Endothelial cell of umbilical vein (primary cell): ENCODE results near the gene UBE2D3. TPM values are rescaled to one million over a fixed set of nuclear protein-coding genes. Genes with fewer than 3 reads are reported as not detected.

Source experiments
- BruUV-seq: library from RNA; stranded (reverse); fragments of 400-500 nt; replicated peaks from 2 replicates; lab custom pipeline; 2021; lab: Mats Ljungman, UMichigan
- CTCF ChIA-PET: fragments of 300-600, 350-600 bp; sonication (Branson Sonifier 250); formaldehyde crosslinking; loops from one replicate; lab custom pipeline; 2021; ENCODE audit warnings: antibody characterized with exemption, inconsistent platforms; lab: Charles Lee
- POLR2A ChIA-PET: fragments of 300-600, 350-600 bp; sonication (Branson Sonifier 250); formaldehyde crosslinking; loops from one replicate; lab custom pipeline; 2021; ENCODE audit warnings: antibody characterized with exemption, inconsistent platforms; lab: Charles Lee
- DNase-seq: peaks from one replicate; pipeline ENCODE4 v3.0.0-alpha.2; 2011; ENCODE audit warnings: low read depth, low spot score
- FAIRE-seq: peaks from 2 replicates; lab custom pipeline; 2011; peaks lifted over from hg19 to GRCh38; lab: Jason Lieb, UNC
- H2AFZ ChIP-seq: 2 replicates; pipeline ENCODE4 v1.6.0; 2012; ENCODE audit warnings: low read depth, low read length, control low read depth, inconsistent platforms
- H3K27ac ChIP-seq: 2 replicates; pipeline ENCODE4 v1.5.1; 2011; ENCODE audit warnings: low read depth, mild to moderate bottlenecking, control low read depth, low read length, moderate library complexity; ENCODE audit not compliant: insufficient read depth
- H3K27me3 ChIP-seq, 2 experiments: 2 replicates each; pipeline versions ENCODE4 v1.6.0 to v1.6.1; 2011; ENCODE audit warnings: low read length in 2 of 2, mixed read lengths in 1 of 2; ENCODE audit not compliant: control insufficient read depth in 2 of 2, insufficient read depth in 2 of 2
- H3K36me3 ChIP-seq, 2 experiments: 2 replicates in 1 of 2; 3 replicates in 1 of 2; pipeline ENCODE4 v1.5.1; 2011; ENCODE audit warnings: low read length in 2 of 2, mild to moderate bottlenecking in 1 of 2, moderate library complexity in 1 of 2; ENCODE audit not compliant: control insufficient read depth in 2 of 2, insufficient read depth in 2 of 2; ENCODE audit errors: extremely low read depth in 1 of 2
- H3K4me1 ChIP-seq: 3 replicates; pipeline ENCODE4 v1.5.1; 2011; ENCODE audit warnings: mild to moderate bottlenecking, low read length; ENCODE audit not compliant: control insufficient read depth, insufficient read depth; ENCODE audit errors: extremely low read depth
- H3K4me2 ChIP-seq: 2 replicates; pipeline ENCODE4 v1.6.1; 2011; ENCODE audit warnings: low read length, control low read depth, mixed read lengths; ENCODE audit not compliant: insufficient read depth
- H3K4me3 ChIP-seq, 3 experiments: fragments of 200-600 bp in 1 of 3; sonication (generic), shearing (Covaris generic) in 1 of 3; replicated peaks in 1 of 3; 2 replicates each; pipeline ENCODE4 v1.5.1; 2011 to 2016; ENCODE audit warnings: control low read depth in 3 of 3, low read length in 3 of 3, mild to moderate bottlenecking in 2 of 3, inconsistent platforms in 1 of 3, low read depth in 1 of 3, moderate library complexity in 1 of 3; ENCODE audit not compliant: insufficient read depth in 1 of 3
- H3K79me2 ChIP-seq: 2 replicates; pipeline ENCODE4 v1.6.0; 2012; ENCODE audit warnings: low read length, inconsistent platforms; ENCODE audit not compliant: control insufficient read depth, insufficient read depth
- H3K9ac ChIP-seq: replicated peaks from 2 replicates; pipeline ENCODE3; 2011; ENCODE audit warnings: low read length, control low read depth; ENCODE audit not compliant: insufficient read depth; ENCODE audit errors: extremely low read depth
- H3K9me1 ChIP-seq: replicated peaks from 3 replicates; pipeline ENCODE4 v1.6.0; 2011; ENCODE audit warnings: mild to moderate bottlenecking, low read length; ENCODE audit not compliant: control insufficient read depth, insufficient read depth; ENCODE audit errors: extremely low read depth
- H3K9me3 ChIP-seq: replicated peaks from 2 replicates; pipeline ENCODE4 v1.5.1; 2012; ENCODE audit warnings: low read length, inconsistent platforms; ENCODE audit not compliant: control insufficient read depth, insufficient read depth
- H4K20me1 ChIP-seq: replicated peaks from 2 replicates; pipeline ENCODE3; 2011; ENCODE audit warnings: mild to moderate bottlenecking, low read length; ENCODE audit not compliant: control insufficient read depth, insufficient read depth; ENCODE audit errors: extremely low read depth
- CTCF ChIP-seq, 2 donors: IDR thresholded peaks; 1 replicate in 1 of 2; 2 replicates in 1 of 2; pipeline ENCODE4 v1.5.1; 2011; ENCODE audit warnings: low read length in 2 of 2, mild to moderate bottlenecking in 2 of 2, moderate library complexity in 2 of 2, control low read depth in 1 of 2, inconsistent platforms in 1 of 2, low read depth in 1 of 2; ENCODE audit not compliant: insufficient read depth in 1 of 2; ENCODE audit errors: extremely low read depth in 1 of 2
- EZH2 ChIP-seq: IDR thresholded peaks from 2 replicates; pipeline ENCODE4 v1.6.1; 2012; ENCODE audit warnings: borderline replicate concordance, low read depth, mild to moderate bottlenecking, moderate library complexity, low read length, inconsistent platforms; ENCODE audit not compliant: severe bottlenecking
- FOS ChIP-seq: IDR thresholded peaks from 2 replicates; pipeline ENCODE4 v1.6.1; 2011; ENCODE audit warnings: mild to moderate bottlenecking, low read length, moderate library complexity, borderline replicate concordance; ENCODE audit not compliant: insufficient read depth
- GATA2 ChIP-seq: IDR thresholded peaks from 2 replicates; pipeline ENCODE4 v1.7.0; 2011; ENCODE audit warnings: low read depth, mild to moderate bottlenecking, moderate library complexity, mixed read lengths, low read length; ENCODE audit not compliant: insufficient read length, insufficient read depth
- JUN ChIP-seq: IDR thresholded peaks from 2 replicates; pipeline ENCODE4 v1.6.1; 2011; ENCODE audit warnings: borderline replicate concordance, low read depth; ENCODE audit not compliant: insufficient read length, insufficient read depth
- MAX ChIP-seq: IDR thresholded peaks from 2 replicates; pipeline ENCODE4 v1.6.1; 2011; ENCODE audit not compliant: insufficient read depth, insufficient read length
- MYC ChIP-seq: IDR thresholded peaks from one replicate; pipeline ENCODE4 v1.6.1; 2011; ENCODE audit warnings: mild to moderate bottlenecking, low read depth, low read length
- POLR2A ChIP-seq: IDR thresholded peaks from 2 replicates; pipeline ENCODE4 v1.6.1; 2012; ENCODE audit warnings: low read depth, mild to moderate bottlenecking, control low read depth, low read length
- POLR2AphosphoS5 ChIP-seq: IDR thresholded peaks from 2 replicates; pipeline ENCODE4 v1.6.1; 2012; ENCODE audit warnings: low read depth, mild to moderate bottlenecking, control low read depth, low read length, moderate library complexity; ENCODE audit not compliant: insufficient read depth
- dilution Hi-C: fragments of 300-500 bp; cut with MboI; formaldehyde crosslinking; loops from one replicate; pipeline ENCODE4 v1.15.0; 2019; ENCODE audit warnings: low sequenced_read_pairs; ENCODE audit not compliant: extremely low pct_ligation_motif_present
- intact Hi-C: fragments of 100-400 bp; cut with micrococcal nuclease; formaldehyde crosslinking; loops from one replicate; pipeline ENCODE4 v1.10.0; 2022
- polyA plus RNA-seq, 4 experiments: library from polyadenylated mRNA; depleted of rRNA in 3 of 4; stranded (reverse) in 3 of 4; unstranded in 1 of 4; fragments of >200 nt; gene quantifications; 2 replicates each; pipeline versions ENCODE4 v1.2.1 to v1.2.3, GENCODE V29; 2011 to 2012; ENCODE audit warnings: missing spikeins in 1 of 4
- total RNA-seq: library from RNA; stranded (reverse); gene quantifications from 2 replicates; pipeline ENCODE4 v1.2.3, GENCODE V29; 2021

UBE2D3 gene
- total and polyA plus RNA-seq, 2 donors (not counting 3 experiments of a cell fraction or from before 2014, with no cell fraction given): 279 to 399 TPM

- dilution Hi-C loops: no loop called here
- H3K79me2 ChIP-seq: no peaks in the 10 kb centered on the region
- DNase-seq (no peak), FAIRE-seq (no peak)
- no peaks in the 10 kb centered on the region for H3K27me3 ChIP-seq
- no TSS peak for BruUV-seq
- CTCF ChIA-PET: interaction anchor here (3.0 kb wide), 1 partner anchor 167 kb away, joined by 7 read pairs; no protein-coding TSS in a partner anchor
- no peak overlapping the region for H2AFZ ChIP-seq
- no peaks in the 10 kb centered on the region for H3K9me1 ChIP-seq
- no peak overlapping the region for H3K27ac ChIP-seq
- no peak overlapping the region for H3K9ac ChIP-seq
- no peak overlapping the region for H3K4me3 ChIP-seq
- no peaks in the 10 kb centered on the region for H3K9me3 ChIP-seq
- no peaks in the 10 kb centered on the region for H3K4me1 ChIP-seq
- H3K4me2 ChIP-seq: no peak overlapping the region
- peaks cover 2 to 5% of the 10 kb centered on the region in 2 experiments for H3K36me3 ChIP-seq
- TF ChIP-seq EZH2: no peak
- no peak for TF ChIP-seq MYC
- no peak for TF ChIP-seq POLR2AphosphoS5
- no peak for TF ChIP-seq FOS
- no peak for TF ChIP-seq MAX
- TF ChIP-seq POLR2A: no peak
- no peak for TF ChIP-seq JUN
- no peak for TF ChIP-seq GATA2
- no peak for TF ChIP-seq CTCF (IDR thresholded peaks at IDR 0.05; ENCODE audit: extremely low read depth in 1 of 2, insufficient read depth in 1 of 2, low read depth in 1 of 2, low read length in 2 of 2)
- POLR2A ChIA-PET: no interaction called here
- intact Hi-C loops: loop anchor here (2.0 kb wide), 1 partner anchor 41 kb away; no protein-coding TSS in a partner anchor
- H4K20me1 ChIP-seq: peaks cover 3% of the 10 kb centered on the region
Measured at GRCh38 chr4:102787944-102788343, 39.4 kb downstream of the UBE2D3 start.
